ENCODE data around the gene IRF2.

- TF ChIP-seq, protein P1, sequence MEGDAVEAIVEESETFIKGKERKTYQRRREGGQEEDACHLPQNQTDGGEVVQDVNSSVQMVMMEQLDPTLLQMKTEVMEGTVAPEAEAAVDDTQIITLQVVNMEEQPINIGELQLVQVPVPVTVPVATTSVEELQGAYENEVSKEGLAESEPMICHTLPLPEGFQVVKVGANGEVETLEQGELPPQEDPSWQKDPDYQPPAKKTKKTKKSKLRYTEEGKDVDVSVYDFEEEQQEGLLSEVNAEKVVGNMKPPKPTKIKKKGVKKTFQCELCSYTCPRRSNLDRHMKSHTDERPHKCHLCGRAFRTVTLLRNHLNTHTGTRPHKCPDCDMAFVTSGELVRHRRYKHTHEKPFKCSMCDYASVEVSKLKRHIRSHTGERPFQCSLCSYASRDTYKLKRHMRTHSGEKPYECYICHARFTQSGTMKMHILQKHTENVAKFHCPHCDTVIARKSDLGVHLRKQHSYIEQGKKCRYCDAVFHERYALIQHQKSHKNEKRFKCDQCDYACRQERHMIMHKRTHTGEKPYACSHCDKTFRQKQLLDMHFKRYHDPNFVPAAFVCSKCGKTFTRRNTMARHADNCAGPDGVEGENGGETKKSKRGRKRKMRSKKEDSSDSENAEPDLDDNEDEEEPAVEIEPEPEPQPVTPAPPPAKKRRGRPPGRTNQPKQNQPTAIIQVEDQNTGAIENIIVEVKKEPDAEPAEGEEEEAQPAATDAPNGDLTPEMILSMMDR (IDR thresholded peaks at IDR 0.05), result no peak
- no peak for TF ChIP-seq TP53 (CRISPR knock-in tag; IDR thresholded peaks at IDR 0.05)
- TF ChIP-seq, protein P2, sequence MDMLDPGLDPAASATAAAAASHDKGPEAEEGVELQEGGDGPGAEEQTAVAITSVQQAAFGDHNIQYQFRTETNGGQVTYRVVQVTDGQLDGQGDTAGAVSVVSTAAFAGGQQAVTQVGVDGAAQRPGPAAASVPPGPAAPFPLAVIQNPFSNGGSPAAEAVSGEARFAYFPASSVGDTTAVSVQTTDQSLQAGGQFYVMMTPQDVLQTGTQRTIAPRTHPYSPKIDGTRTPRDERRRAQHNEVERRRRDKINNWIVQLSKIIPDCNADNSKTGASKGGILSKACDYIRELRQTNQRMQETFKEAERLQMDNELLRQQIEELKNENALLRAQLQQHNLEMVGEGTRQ (IDR thresholded peaks at IDR 0.05), result no peak
- TF ChIP-seq JUN (IDR thresholded peaks at IDR 0.05), result no peak
- no peak for TF ChIP-seq FOSB (CRISPR knock-in tag; IDR thresholded peaks at IDR 0.05)
- TF ChIP-seq, protein P3, sequence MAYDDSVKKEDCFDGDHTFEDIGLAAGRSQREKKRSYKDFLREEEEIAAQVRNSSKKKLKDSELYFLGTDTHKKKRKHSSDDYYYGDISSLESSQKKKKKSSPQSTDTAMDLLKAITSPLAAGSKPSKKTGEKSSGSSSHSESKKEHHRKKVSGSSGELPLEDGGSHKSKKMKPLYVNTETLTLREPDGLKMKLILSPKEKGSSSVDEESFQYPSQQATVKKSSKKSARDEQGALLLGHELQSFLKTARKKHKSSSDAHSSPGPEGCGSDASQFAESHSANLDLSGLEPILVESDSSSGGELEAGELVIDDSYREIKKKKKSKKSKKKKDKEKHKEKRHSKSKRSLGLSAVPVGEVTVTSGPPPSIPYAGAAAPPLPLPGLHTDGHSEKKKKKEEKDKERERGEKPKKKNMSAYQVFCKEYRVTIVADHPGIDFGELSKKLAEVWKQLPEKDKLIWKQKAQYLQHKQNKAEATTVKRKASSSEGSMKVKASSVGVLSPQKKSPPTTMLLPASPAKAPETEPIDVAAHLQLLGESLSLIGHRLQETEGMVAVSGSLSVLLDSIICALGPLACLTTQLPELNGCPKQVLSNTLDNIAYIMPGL (CRISPR knock-in tag; IDR thresholded peaks at IDR 0.05; ENCODE audit: borderline replicate concordance), result no peak
- no peak for TF ChIP-seq MAFK (IDR thresholded peaks at IDR 0.05; ENCODE audit: partially characterized antibody)
- no peak for TF ChIP-seq CEBPB (IDR thresholded peaks at IDR 0.05)
Measured at GRCh38 chr4:184430163-184430562, 44.2 kb downstream of the IRF2 start.
